ENCODE data around the gene CYB561. TPM values are rescaled to one million over a fixed set of nuclear protein-coding genes. Genes with fewer than 3 reads are reported as not detected.

Gene CYB561
- total and polyA plus RNA-seq, 8 donors, result 54.0 to 79.3 (median 63.4) TPM

DNA sequence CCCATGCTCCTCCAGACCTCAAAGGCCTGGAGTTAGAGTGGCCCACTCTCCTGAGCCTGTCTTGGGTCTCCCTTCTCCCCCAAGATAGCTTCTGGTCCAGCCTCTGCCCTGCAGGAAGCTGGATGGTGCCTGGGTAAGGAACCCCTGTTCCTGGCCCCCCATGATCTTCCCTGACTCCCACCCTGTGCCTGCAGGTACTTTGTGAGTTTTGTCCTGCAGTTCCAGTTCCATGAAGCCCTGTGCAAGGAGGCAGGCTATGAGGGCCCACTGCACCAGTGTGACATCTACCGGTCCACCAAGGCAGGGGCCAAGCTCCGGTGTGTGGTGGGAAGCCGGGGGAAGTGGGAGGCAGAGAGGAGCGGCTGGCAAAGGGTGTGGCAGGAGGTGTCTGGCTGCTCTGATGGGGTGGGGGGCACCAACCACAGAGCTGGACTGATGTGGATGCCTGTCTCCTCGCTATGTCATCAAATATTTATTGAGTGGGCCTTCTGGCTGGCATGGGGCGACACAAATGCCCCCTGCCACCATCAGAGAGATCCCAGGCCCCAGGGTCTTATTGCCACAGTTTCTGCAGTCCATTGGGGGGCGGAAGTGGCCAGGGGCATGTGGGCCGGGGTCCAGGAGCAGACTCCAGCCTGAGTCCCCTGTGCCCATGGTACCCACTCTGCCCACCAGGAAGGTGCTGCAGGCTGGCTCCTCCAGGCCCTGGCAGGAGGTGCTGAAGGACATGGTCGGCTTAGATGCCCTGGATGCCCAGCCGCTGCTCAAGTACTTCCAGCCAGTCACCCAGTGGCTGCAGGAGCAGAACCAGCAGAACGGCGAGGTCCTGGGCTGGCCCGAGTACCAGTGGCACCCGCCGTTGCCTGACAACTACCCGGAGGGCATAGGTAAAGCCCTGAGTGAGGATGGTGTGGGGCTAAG is 37.8 kb upstream of the CYB561 start:
- no peak overlapping the region for H3K4me3 ChIP-seq
- DNase-seq, result peak in 1 of 6 donors; percentile 65
- H3K36me3 ChIP-seq, result no peaks in the 10 kb centered on the region
- no peaks in the 10 kb centered on the region for H3K9me3 ChIP-seq
- FAIRE-seq, result no peak
- H3K4me1 ChIP-seq, result peaks cover 0 to under 1% (median 0%) of the 10 kb centered on the region in 3 donors
- intact Hi-C loops (cut with DNase I), result loop anchor here in 1 of 3 donors (10.0 kb wide), 1 partner anchor 59 kb away; no protein-coding TSS in a partner anchor
- H3K27ac ChIP-seq, result no peak overlapping the region
- ATAC-seq, result no peak
- TF ChIP-seq, protein P1, sequence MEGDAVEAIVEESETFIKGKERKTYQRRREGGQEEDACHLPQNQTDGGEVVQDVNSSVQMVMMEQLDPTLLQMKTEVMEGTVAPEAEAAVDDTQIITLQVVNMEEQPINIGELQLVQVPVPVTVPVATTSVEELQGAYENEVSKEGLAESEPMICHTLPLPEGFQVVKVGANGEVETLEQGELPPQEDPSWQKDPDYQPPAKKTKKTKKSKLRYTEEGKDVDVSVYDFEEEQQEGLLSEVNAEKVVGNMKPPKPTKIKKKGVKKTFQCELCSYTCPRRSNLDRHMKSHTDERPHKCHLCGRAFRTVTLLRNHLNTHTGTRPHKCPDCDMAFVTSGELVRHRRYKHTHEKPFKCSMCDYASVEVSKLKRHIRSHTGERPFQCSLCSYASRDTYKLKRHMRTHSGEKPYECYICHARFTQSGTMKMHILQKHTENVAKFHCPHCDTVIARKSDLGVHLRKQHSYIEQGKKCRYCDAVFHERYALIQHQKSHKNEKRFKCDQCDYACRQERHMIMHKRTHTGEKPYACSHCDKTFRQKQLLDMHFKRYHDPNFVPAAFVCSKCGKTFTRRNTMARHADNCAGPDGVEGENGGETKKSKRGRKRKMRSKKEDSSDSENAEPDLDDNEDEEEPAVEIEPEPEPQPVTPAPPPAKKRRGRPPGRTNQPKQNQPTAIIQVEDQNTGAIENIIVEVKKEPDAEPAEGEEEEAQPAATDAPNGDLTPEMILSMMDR (IDR thresholded peaks at IDR 0.05), result no peak
- 88 to 96% methylated on average over 16 of the region's 16 CpGs for WGBS, 2 donors
- no peaks in the 10 kb centered on the region for H3K27me3 ChIP-seq

GRCh38 chr17:63483038-63483437 is 36.9 kb upstream of the CYB561 start:
- H3K4me1 ChIP-seq, result peaks cover 0 to 6% (median 0%) of the 10 kb centered on the region in 3 donors
- no peak overlapping the region for H3K27ac ChIP-seq
- FAIRE-seq (no peak), DNase-seq (peak in 1 of 6 donors; percentile 26), ATAC-seq (no peak)
- H3K27me3 ChIP-seq, result no peaks in the 10 kb centered on the region
- H3K36me3 ChIP-seq, result no peaks in the 10 kb centered on the region
- TF ChIP-seq, protein P1 (IDR thresholded peaks at IDR 0.05), result no peak
- H3K4me3 ChIP-seq, result no peak overlapping the region
- 77 to 87% methylated on average over 10 of the region's 10 CpGs for WGBS, 2 donors
- intact Hi-C loops (cut with DNase I), result loop anchor here in 1 of 3 donors (10.0 kb wide), 1 partner anchor 58 kb away; no protein-coding TSS in a partner anchor
- H3K9me3 ChIP-seq, result no peaks in the 10 kb centered on the region

- DNase-seq (peak in 1 of 6 donors; percentile 50), FAIRE-seq (no peak), ATAC-seq (no peak)
- Histone ChIP-seq H3K4me1 (peaks cover 0 to 12% (median 0%) of the 10 kb centered on the region in 3 donors), H3K4me3 (no peak overlapping the region), H3K36me3 (no peaks in the 10 kb centered on the region), H3K9me3 (no peaks in the 10 kb centered on the region), H3K27me3 (no peaks in the 10 kb centered on the region), H3K27ac (no peak overlapping the region)
- 84 to 90% methylated on average over 16 of the region's 16 CpGs for WGBS, 2 donors
- TF ChIP-seq, protein P1 (IDR thresholded peaks at IDR 0.05), result no peak
- intact Hi-C loops (cut with DNase I), result loop anchor here in 1 of 3 donors (10.0 kb wide), 1 partner anchor 58 kb away; no protein-coding TSS in a partner anchor
Observed at GRCh38 chr17:63482509-63482908, 36.4 kb upstream of the CYB561 start.

GRCh38 chr17:63481488-63481870 is 35.4 kb upstream of the CYB561 start:
- ATAC-seq, result no peak
- Histone ChIP-seq H3K27ac (no peak overlapping the region), H3K36me3 (no peaks in the 10 kb centered on the region), H3K27me3 (no peaks in the 10 kb centered on the region), H3K4me1 (peaks cover 0 to 14% (median 0%) of the 10 kb centered on the region in 3 donors), H3K4me3 (no peak overlapping the region), H3K9me3 (no peaks in the 10 kb centered on the region)
- intact Hi-C loops (cut with DNase I), result loop anchor here in 1 of 3 donors (10.0 kb wide), 1 partner anchor 57 kb away; no protein-coding TSS in a partner anchor
- peak in 1 of 6 donors; percentile 64 for DNase-seq
- WGBS, 2 donors, result 83 to 93% methylated on average over 16 of the region's 16 CpGs
- TF ChIP-seq, protein P1 (IDR thresholded peaks at IDR 0.05), result no peak
- no peak for FAIRE-seq
